Lower leg skin (tissue), 4 donors: ENCODE measurements around the gene PPEF2. TPM values are rescaled to one million over a fixed set of nuclear protein-coding genes. Genes with fewer than 3 reads are reported as not detected.
"Not testable (repeated sequence)": the region's sequence is repeated elsewhere in the genome, so short reads cannot be mapped to it uniquely, and the experiment has no call there.

Source experiments
- DNase-seq, 2 donors: peaks; one replicate each; pipeline ENCODE4 v3.0.0-alpha.2; 2019; ENCODE audit warnings: low spot score in 2 of 2
- H3K4me3 ChIP-seq: fragments of 200-600 bp; sonication (generic); 2 replicates; pipeline ENCODE4 v1.5.1; 2017; ENCODE audit warnings: mild to moderate bottlenecking, low read depth; ENCODE audit not compliant: poor library complexity, severe bottlenecking
- CTCF ChIP-seq, 3 donors: fragments of 450-650 bp; IDR thresholded peaks; one replicate each; pipeline ENCODE4 v1.5.1; 2016; ENCODE audit warnings: antibody characterized with exemption in 3 of 3, mild to moderate bottlenecking in 3 of 3, moderate library complexity in 2 of 3
- POLR2A ChIP-seq, 2 donors: fragments of 450-650 bp; IDR thresholded peaks; one replicate each; pipeline ENCODE4 v1.6.1; 2016 to 2017; ENCODE audit warnings: antibody characterized with exemption in 2 of 2, mild to moderate bottlenecking in 1 of 2, moderate library complexity in 1 of 2
- WGBS, 2 donors: methylation state at CpG; one replicate each; pipeline ENCODE4 v1.1.5; 2018; 5-methylcytosine and 5-hydroxymethylcytosine counted together
- intact Hi-C: fragments of 100-400 bp; cut with DNase I; formaldehyde crosslinking; loops from one replicate; pipeline ENCODE4 v1.15.0; 2023; ENCODE audit warnings: low total_unique reads
- total RNA-seq, 4 donors: library from RNA; depleted of rRNA; stranded (reverse); fragments of >200 nt; gene quantifications; one replicate each; pipeline ENCODE4 v1.1.0, GENCODE V29; 2016

PPEF2 gene
- total RNA-seq, 4 donors from 2014 or later = 0.04 TPM; not detected in 3

- intact Hi-C loops = no loop called here
- TF ChIP-seq CTCF (IDR thresholded peaks at IDR 0.05) = no peak
- no peak for TF ChIP-seq POLR2A (IDR thresholded peaks at IDR 0.05)
- no peak overlapping the region for H3K4me3 ChIP-seq
- DNase-seq = no peak
- 97% methylated on average over 2 of the region's 2 CpGs for WGBS, 2 donors
These were observed 19.7 kb upstream of the PPEF2 start for GRCh38 chr4:75921910-75922309.

GRCh38 chr4:75920327-75920726 lies 18.1 kb upstream of the PPEF2 start:
- intact Hi-C loops = no loop called here

GRCh38 chr4:75919920-75920319 lies 17.7 kb upstream of the PPEF2 start:
- intact Hi-C loops = no loop called here
- no peak for DNase-seq
- no peak overlapping the region for H3K4me3 ChIP-seq
- TF ChIP-seq POLR2A (IDR thresholded peaks at IDR 0.05) (no peak), CTCF (IDR thresholded peaks at IDR 0.05) (no peak)
- 58 to 63% methylated on average over 3 of the region's 3 CpGs for WGBS, 2 donors

More at GRCh38 chr4:75920327-75920726, 18.1 kb upstream of the PPEF2 start:
- WGBS, 2 donors = 98% methylated on average over 4 of the region's 4 CpGs
- DNase-seq = no peak
- TF ChIP-seq CTCF (IDR thresholded peaks at IDR 0.05) (no peak), POLR2A (IDR thresholded peaks at IDR 0.05) (no peak)
- no peak overlapping the region for H3K4me3 ChIP-seq

GRCh38 chr4:75916091-75916661 lies 13.9 kb upstream of the PPEF2 start:
- no peak for DNase-seq
- no peak overlapping the region for H3K4me3 ChIP-seq
- TF ChIP-seq CTCF (IDR thresholded peaks at IDR 0.05) = no peak
- no peak for TF ChIP-seq POLR2A (IDR thresholded peaks at IDR 0.05)
- 12 to 26% methylated on average over 1 of the region's 1 CpG for WGBS, 2 donors
- intact Hi-C loops = no loop called here

- 75% methylated on average over 6 of the region's 6 CpGs for WGBS, 2 donors
- DNase-seq = no peak
- H3K4me3 ChIP-seq = no peak overlapping the region
- intact Hi-C loops = no loop called here
- no peak for TF ChIP-seq CTCF (IDR thresholded peaks at IDR 0.05)
- TF ChIP-seq POLR2A (IDR thresholded peaks at IDR 0.05) = no peak
These were observed 10.7 kb upstream of the PPEF2 start for GRCh38 chr4:75912968-75913367.

GRCh38 chr4:75910831-75911230 lies 8.6 kb upstream of the PPEF2 start:
- 90 to 92% methylated on average over 6 of the region's 6 CpGs for WGBS, 2 donors
- intact Hi-C loops, H3K4me3 ChIP-seq: not testable (repeated sequence)
- DNase-seq = peak in 1 of 2 donors; percentile 12
